GM12865 (cell line): Measurements from ENCODE around the gene ARNT2.

ENCODE experiments used
- DNase-seq: peaks from one replicate; pipeline ENCODE4 v3.0.0; 2010; ENCODE audit warnings: low read depth
- H3K4me3 ChIP-seq: 2 replicates; pipeline ENCODE4 v1.5.1; 2011; ENCODE audit warnings: mild to moderate bottlenecking, low read depth, low read length, control low read depth
- TF ChIP-seq, protein P1 (sequence below): IDR thresholded peaks from 2 replicates; pipeline ENCODE4 v1.5.1; 2011; ENCODE audit warnings: low read length, control low read depth, low read depth, inconsistent platforms; ENCODE audit not compliant: insufficient read depth; ENCODE audit errors: missing control alignments

The ARNT2 gene

DNA sequence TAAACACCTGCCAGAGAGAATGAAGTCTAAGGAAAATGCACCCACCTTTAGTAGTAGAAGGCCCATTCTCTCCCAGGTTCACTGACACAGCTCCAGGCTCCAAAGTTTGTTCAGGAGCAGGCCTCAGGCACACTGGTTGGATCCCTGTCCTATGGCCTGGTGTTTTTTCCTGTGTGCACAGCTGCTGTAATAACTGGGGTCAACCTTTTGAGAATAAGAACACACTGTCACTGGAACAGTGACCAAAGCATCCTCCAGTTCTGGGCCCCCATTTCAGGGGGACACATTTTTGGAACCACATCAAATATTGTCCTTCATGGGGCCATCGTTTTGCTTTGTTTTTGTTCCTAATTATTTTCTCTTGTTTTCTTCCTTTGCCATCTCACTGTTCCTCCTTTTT, 95.8 kb downstream of the ARNT2 start:
- TF ChIP-seq, protein P1, sequence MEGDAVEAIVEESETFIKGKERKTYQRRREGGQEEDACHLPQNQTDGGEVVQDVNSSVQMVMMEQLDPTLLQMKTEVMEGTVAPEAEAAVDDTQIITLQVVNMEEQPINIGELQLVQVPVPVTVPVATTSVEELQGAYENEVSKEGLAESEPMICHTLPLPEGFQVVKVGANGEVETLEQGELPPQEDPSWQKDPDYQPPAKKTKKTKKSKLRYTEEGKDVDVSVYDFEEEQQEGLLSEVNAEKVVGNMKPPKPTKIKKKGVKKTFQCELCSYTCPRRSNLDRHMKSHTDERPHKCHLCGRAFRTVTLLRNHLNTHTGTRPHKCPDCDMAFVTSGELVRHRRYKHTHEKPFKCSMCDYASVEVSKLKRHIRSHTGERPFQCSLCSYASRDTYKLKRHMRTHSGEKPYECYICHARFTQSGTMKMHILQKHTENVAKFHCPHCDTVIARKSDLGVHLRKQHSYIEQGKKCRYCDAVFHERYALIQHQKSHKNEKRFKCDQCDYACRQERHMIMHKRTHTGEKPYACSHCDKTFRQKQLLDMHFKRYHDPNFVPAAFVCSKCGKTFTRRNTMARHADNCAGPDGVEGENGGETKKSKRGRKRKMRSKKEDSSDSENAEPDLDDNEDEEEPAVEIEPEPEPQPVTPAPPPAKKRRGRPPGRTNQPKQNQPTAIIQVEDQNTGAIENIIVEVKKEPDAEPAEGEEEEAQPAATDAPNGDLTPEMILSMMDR, result no peak
- H3K4me3 ChIP-seq, result no peak overlapping the region
- DNase-seq, result no peak

DNA sequence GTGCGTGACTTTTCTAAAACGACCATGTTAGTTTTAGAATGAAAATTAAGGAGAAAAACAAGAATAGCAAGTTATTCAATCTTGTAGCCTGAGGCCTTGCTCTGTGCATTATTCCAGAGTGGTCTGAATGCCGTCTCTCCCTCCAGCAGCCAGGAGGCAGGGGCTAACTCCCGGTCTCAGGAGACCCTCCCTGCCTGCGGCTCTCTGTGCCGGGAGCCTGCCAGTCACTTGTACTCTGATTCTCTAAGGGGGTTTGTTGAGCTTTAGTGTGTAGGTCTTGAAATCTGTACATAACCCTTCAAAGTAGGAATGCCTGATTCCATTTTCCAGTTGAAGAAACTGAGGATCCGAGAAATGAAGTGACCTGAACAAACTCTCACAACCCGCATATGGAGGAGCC, 97.3 kb downstream of the ARNT2 start:
- H3K4me3 ChIP-seq, result no peak overlapping the region
- DNase-seq, result no peak
- TF ChIP-seq, protein P1, result no peak

DNA sequence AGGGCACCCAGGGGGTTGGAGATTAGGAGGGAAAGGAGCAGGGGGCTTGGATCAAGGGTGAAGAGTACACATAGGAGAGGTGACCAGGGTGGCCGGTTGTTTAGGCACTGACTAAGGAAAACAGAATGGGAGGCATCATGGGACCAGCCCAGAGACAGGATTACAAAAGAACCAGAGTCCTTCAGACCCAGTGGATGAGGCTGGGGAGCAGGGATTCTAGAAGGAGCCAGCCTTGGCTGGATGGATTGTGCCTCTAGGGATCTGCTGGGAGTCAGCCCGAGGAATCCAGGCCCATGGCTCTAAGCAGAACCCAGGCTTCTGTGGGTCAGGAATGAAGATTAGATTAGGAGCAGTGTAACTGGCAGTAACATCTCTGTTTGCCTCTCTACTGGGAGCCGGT, 98.6 kb downstream of the ARNT2 start:
- DNase-seq, result no peak
- H3K4me3 ChIP-seq, result no peak overlapping the region
- TF ChIP-seq, protein P1, result no peak

DNA sequence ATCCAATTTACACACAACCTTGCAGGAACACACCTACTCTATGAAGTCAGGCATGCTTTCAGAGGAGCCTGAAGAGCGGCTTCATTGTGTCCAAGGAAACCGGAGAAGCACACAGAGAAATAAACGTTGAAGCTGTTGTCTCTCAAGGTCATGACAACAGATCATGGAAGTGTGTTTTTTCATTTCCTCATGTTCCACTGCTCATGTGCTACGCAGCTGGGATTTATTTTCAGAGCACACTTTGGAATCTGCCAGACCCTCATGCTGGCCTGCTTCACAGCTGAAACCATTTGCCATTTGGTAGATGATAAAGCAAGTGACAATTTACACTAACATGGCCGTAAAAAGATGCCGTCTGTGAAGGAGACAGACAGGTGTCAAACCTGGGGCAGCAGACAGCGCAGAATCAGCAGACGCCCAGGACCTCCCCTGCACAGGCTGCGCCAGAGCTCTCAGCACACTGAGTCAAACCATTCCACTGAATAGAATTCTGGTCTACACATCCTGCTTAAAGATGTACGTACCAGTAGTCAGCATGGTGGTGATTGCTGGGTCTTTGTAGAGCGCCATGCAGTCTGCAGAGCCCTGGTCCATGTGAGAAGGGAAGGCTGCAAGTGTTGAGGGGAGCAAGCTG, 99.3 kb downstream of the ARNT2 start:
- H3K4me3 ChIP-seq, result no peak overlapping the region
- DNase-seq, result no peak
- TF ChIP-seq, protein P1, result no peak

DNA sequence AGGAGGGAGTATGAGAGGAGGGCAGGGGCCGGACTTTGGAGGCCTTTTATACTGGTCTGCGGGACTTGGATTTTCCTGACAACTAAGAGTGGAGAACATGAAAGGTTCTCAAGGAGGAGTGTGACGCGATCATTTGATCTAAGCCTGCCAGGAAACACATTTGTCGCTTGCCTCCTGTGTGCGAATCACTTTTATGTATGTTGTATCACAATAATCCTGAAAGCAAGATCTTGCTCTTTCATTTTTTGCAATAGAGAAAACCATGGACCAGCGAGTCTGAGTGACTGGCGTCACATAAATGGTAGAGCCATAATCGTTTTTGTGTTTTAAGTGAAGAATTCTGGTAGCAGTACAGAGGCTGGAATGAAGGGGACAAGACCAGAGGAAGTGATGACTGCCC, 100.7 kb downstream of the ARNT2 start:
- no peak for DNase-seq
- H3K4me3 ChIP-seq, result no peak overlapping the region
- TF ChIP-seq, protein P1, result no peak

DNA sequence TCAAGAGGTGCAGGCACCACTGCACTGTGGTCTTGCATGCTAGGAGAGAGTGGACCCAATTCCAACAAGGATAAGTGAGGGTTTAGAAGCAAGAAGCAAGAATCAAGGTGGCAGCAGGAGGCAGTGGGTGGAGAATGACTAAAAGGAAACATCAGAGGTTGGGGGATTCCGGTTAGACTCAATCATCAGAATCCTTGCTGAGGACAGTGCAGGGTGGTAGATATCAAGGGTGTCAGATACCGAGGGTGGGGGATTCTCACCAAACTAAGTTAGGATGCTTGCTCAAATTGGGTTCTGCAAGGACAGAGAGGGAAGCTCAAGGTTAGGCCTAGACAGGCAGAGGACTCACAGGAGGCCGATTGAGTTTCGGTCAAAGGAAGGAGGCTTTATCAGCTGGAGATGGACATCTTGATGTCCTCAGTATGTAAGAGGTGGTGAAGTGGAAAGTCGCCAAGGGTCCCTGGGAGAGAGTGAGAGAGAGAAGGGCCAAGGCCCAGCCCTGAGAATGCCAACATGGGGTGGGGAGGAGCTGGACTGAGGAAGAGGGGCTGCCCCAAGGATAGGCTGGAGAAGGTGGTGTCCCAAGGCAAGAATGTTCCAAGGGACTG, 102.2 kb downstream of the ARNT2 start:
- H3K4me3 ChIP-seq, result no peak overlapping the region
- no peak for DNase-seq
- TF ChIP-seq, protein P1, result no peak

DNA sequence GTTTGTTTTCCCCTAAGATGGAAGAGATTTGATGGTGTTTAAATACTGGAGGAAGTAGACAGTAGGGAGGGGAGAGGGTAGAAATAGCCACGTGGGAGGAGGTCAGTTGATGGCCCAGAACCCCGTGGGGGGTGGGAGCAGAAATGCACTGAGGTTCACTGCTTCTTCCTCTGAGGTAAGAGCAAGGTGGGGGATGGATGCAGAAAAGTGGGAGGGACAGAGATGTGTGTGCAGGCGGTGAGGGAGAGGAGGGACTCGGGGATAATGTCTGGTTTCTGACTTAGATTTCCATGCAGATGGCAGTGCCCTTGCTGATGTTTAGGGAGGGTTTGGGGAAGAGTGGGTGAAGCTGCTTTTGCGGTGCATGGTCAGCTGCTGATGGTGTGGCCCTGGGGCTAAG, 102.9 kb downstream of the ARNT2 start:
- TF ChIP-seq, protein P1, result no peak
- no peak overlapping the region for H3K4me3 ChIP-seq
- no peak for DNase-seq
